Measurements from ENCODE around the gene PIP4K2C.
"Not testable (repeated sequence)": the region's sequence is repeated elsewhere in the genome, so short reads cannot be mapped to it uniquely, and the experiment has no call there.

Gene PIP4K2C

DNA sequence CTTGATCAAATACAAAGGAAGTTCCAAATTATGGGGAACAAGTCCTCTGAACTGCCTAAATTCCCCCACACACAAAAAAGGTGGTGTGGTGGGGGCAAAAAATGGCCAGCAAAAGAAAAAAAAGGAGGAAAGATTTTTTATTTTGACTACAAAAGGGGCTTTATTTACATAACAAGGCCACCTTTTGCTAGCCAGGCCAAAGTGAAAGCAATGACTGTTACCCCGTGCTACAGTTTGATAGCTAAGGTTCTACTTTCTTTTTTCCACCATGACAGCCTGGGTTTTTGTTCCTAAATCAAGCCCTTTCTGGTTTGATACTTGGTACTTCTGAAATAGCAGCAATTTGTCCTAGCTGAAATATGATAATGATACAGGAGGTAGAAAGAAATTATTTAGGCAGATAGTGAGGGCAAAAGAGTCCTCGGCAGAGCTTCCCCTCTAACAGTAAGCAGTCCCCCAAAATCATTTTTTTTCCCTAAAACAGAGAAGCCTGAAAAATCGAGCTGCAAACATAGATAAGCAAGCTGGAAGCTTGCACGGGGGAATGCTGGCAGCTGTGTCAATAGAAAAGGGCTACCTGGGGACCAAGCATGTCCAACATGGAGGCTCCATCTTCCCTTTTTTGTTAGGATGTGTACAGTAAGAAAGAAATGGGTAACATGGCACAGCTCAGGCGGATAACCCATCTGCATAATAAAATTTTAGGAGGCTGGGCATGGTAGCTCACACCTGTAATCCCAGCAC, 50.9 kb downstream of the PIP4K2C start:
- DNase-seq: no peak

DNA sequence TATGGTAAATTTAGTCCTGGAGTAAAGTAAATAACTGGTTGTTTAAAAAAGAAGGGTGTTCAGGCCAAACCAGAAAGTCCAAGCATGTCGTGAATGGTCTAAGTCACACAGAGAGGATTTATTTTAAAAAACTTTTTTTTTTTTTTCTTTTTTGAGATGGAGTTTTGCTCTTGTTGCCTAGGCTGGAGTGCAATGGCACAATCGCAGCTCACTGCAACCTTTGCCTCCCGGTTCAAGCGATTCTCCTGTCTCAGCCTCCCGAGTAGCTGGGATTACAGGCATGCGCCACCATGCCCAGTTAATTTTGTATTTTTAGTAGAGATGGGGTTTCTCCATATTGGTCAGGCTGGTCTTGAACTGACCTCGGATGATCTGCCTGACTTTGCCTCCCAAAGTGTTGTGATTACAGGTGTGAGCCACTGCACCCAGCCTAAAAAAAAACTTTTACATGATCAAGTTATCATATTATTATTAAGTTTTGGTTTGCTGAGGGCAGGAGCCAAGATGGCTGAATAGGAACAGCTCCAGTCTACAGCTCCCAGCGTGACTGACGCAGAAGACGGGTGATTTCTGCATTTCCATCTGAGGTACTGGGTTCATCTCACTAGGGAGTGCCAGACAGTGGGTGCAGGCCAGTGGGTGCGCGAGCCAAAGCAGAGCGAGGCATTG, 55.1 kb downstream of the PIP4K2C start:
- not testable (repeated sequence) for DNase-seq

DNA sequence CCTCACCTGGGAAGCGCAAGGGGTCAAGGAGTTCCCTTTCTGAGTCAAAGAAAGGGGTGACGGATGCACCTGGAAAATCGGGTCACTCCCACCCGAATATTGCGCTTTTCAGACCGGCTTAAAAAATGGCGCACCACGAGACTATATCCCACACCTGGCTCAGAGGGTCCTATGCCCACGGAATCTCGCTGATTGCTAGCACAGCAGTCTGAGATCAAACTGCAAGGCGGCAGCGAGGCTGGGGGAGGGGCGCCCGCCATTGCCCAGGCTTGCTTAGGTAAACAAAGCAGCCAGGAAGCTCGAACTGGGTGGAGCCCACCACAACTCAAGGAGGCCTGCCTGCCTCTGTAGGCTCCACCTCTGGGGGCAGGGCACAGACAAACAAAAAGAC, 55.7 kb downstream of the PIP4K2C start:
- DNase-seq: not testable (repeated sequence)

Data from NCI-H2029 (cell line).